ENCODE measurements around the gene DXO.

DXO gene

DNA sequence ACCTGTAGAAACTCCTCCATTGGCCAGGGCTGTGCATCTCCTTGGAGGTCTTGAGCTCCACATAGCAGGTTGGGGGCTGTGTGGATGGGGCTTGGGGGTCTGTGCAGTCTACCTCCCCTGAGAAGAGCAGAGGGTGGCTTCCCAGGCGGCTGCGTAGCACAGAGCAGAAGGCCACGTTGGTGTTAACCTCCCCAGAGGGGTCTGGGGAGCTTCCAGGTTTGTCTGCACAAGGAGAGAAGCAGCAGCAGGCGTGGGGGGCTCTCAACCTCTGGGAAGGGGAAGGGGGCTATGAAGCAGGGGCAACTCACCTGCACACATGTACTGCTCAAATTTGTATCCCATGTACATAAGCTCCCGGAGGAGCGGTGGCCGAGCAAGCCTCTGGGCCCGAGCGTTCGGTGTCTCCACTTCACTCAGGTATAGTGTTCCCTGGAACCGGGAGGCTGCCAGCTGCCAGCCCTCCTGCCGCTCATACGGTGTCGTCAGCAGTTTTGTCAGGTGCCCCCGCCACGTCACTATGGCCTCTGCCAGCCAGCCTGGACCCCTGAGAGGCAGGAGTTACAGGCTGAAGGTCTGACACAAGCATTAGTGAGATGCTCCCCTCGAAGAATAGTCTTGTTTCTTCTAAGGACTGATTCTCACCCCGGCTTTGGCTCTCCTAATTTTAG lies 1.2 kb downstream of the DXO start:
- CTCF ChIA-PET: interaction anchor here (0.5 to 1.3 kb wide), 3 partner anchors 12 to 316 kb away, joined by 3 to 6 read pairs (median 4); partner anchors contain the start of genes NELFE and SKIC2
- Mint-ChIP-seq H3K9me3 (no peaks in the 10 kb centered on the region), H3K36me3 (peaks cover 50% of the 10 kb centered on the region), H3K4me3 (peak overlapping the region; percentile 97), H3K27ac (peak overlapping the region; percentile 99), H3K27me3 (peaks cover 8% of the 10 kb centered on the region), H3K4me1 (peaks cover 48% of the 10 kb centered on the region)
- DNase-seq: no peak

DNA sequence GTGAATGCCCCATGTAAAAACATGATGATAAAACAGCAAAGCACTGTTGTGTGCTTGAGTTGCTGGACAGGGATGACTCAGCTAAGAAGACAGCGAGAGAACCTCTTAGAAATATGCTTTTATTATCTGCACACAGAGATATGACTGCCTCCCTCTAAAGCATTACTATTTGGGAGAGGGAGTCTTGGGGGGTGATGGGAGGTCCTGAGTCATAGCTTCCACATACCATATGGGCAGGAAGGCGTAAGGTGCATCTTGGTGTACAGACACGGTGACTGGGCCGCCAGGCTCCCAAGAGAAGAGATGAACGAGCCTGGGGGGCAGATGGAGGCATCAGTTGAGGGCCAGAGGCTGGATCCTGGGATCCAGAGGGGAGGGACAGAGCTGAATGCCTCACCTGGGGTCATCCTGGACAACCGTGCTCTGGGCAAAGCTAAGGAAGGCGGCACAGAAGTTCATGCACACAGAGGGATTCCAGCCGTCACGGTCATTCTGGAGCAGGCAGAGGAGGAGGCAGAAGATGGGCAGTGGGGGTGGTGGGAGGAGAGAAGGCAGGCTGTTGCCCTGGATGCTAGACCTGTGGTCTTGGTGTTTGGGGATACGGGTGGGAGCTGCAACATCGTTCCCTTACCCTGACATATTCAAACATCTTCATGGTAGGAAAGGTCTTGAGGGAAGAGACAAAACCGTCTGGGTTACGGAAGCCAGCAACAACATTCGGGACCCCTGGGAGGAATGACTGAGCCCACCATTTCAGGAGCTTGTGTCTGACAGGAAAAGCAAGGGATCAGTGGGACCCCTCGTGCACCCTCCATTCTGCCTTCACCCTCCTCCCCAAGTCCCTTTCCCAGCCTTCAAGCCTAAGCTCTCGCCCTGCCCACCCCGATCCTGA lies 2.0 kb downstream of the DXO start:
- H3K36me3 Mint-ChIP-seq: peaks cover 54% of the 10 kb centered on the region
- peaks cover 48% of the 10 kb centered on the region for H3K4me1 Mint-ChIP-seq
- peak overlapping the region; percentile 99 for H3K27ac Mint-ChIP-seq
- DNase-seq: no peak
- peaks cover 8% of the 10 kb centered on the region for H3K27me3 Mint-ChIP-seq
- peak overlapping the region; percentile 97 for H3K4me3 Mint-ChIP-seq
- H3K9me3 Mint-ChIP-seq: no peaks in the 10 kb centered on the region
- CTCF ChIA-PET: interaction anchor here (1.4 to 1.5 kb wide), 2 partner anchors 11 to 18 kb away, joined by 3 to 6 read pairs; partner anchors contain the start of gene SKIC2

- DNase-seq: no peak
- Mint-ChIP-seq H3K27ac (peak overlapping the region; percentile 99), H3K4me1 (peaks cover 43% of the 10 kb centered on the region), H3K4me3 (no peak overlapping the region), H3K36me3 (peaks cover 60% of the 10 kb centered on the region), H3K27me3 (peaks cover 8% of the 10 kb centered on the region), H3K9me3 (no peaks in the 10 kb centered on the region)
- CTCF ChIA-PET: interaction anchor here (1.4 to 1.5 kb wide), 2 partner anchors 10 to 17 kb away, joined by 3 to 6 read pairs; partner anchors contain the start of gene SKIC2
Measured at GRCh38 chr6:31968791-31969711, 2.9 kb downstream of the DXO start.

GRCh38 chr6:31968326-31968725 lies 3.6 kb downstream of the DXO start:
- no peaks in the 10 kb centered on the region for H3K9me3 Mint-ChIP-seq
- peaks cover 8% of the 10 kb centered on the region for H3K27me3 Mint-ChIP-seq
- CTCF ChIA-PET: interaction anchor here (1.5 kb wide), 1 partner anchor 16 kb away, joined by 6 read pairs; no protein-coding TSS in a partner anchor
- H3K4me3 Mint-ChIP-seq: no peak overlapping the region
- H3K36me3 Mint-ChIP-seq: peaks cover 64% of the 10 kb centered on the region
- H3K27ac Mint-ChIP-seq: no peak overlapping the region
- H3K4me1 Mint-ChIP-seq: peaks cover 37% of the 10 kb centered on the region
- DNase-seq: no peak

DNA sequence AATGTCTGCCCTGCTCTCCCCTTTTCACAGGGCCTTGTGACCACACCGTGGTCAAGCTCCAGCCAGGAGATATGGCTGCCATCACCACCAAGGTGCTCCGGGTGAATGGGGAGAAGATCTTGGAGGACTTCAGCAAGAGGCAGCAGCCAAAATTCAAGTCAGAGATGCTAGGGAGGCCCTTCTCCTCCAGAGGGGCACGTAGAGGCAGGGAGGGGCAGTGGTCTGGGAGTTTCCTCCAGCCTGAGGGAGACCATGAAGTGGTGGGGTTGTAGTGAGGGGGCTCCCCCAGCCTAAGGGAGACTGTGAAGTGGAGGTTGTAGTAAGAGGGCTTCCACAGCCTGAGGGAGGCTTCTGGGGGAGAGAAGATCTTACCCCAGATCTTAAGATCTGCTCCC lies 4.0 kb downstream of the DXO start:
- H3K9me3 Mint-ChIP-seq: no peaks in the 10 kb centered on the region
- H3K27ac Mint-ChIP-seq: no peak overlapping the region
- peaks cover 33% of the 10 kb centered on the region for H3K4me1 Mint-ChIP-seq
- peaks cover 64% of the 10 kb centered on the region for H3K36me3 Mint-ChIP-seq
- CTCF ChIA-PET: no interaction called here
- peaks cover 8% of the 10 kb centered on the region for H3K27me3 Mint-ChIP-seq
- H3K4me3 Mint-ChIP-seq: no peak overlapping the region
- DNase-seq: no peak

- CTCF ChIA-PET: no interaction called here
- H3K27me3 Mint-ChIP-seq: peaks cover 7% of the 10 kb centered on the region
- H3K9me3 Mint-ChIP-seq: no peaks in the 10 kb centered on the region
- H3K36me3 Mint-ChIP-seq: peaks cover 65% of the 10 kb centered on the region
- H3K27ac Mint-ChIP-seq: no peak overlapping the region
- no peak for DNase-seq
- H3K4me3 Mint-ChIP-seq: no peak overlapping the region
- peaks cover 26% of the 10 kb centered on the region for H3K4me1 Mint-ChIP-seq
Measured at GRCh38 chr6:31966997-31967925, 4.7 kb downstream of the DXO start.

- H3K36me3 Mint-ChIP-seq: peaks cover 71% of the 10 kb centered on the region
- CTCF ChIA-PET: interaction anchor here (1.9 kb wide), 1 partner anchor 14 kb away, joined by 11 read pairs; no protein-coding TSS in a partner anchor
- DNase-seq: no peak
- no peaks in the 10 kb centered on the region for H3K9me3 Mint-ChIP-seq
- peaks cover 22% of the 10 kb centered on the region for H3K4me1 Mint-ChIP-seq
- H3K27me3 Mint-ChIP-seq: no peaks in the 10 kb centered on the region
- no peak overlapping the region for H3K4me3 Mint-ChIP-seq
- H3K27ac Mint-ChIP-seq: no peak overlapping the region
Measured at GRCh38 chr6:31966506-31966905, 5.4 kb downstream of the DXO start.

GRCh38 chr6:31965700-31966099 lies 6.2 kb downstream of the DXO start:
- Mint-ChIP-seq H3K27me3 (no peaks in the 10 kb centered on the region), H3K27ac (no peak overlapping the region), H3K9me3 (no peaks in the 10 kb centered on the region), H3K4me1 (peaks cover 14% of the 10 kb centered on the region), H3K36me3 (peaks cover 78% of the 10 kb centered on the region), H3K4me3 (no peak overlapping the region)
- no peak for DNase-seq
- CTCF ChIA-PET: interaction anchor here (1.9 kb wide), 1 partner anchor 13 kb away, joined by 11 read pairs; no protein-coding TSS in a partner anchor

DNA sequence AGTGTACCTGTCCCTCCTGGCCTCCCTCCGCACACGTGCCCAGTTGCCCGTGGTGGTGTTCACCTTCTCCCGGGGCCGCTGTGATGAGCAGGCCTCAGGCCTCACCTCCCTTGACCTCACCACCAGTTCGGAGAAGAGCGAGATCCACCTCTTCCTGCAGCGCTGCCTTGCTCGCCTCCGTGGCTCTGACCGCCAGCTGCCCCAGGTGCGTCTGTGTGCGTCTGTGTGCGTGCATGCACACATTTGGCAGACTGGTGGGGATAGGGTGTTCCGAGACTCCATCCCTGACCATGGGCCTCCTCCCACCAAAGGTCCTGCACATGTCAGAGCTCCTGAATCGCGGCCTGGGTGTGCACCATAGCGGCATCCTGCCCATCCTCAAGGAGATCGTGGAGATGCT lies 8.0 kb downstream of the DXO start:
- Mint-ChIP-seq H3K27me3 (no peaks in the 10 kb centered on the region), H3K4me1 (peaks cover 17% of the 10 kb centered on the region), H3K4me3 (no peak overlapping the region), H3K36me3 (peaks cover 72% of the 10 kb centered on the region), H3K9me3 (no peaks in the 10 kb centered on the region), H3K27ac (no peak overlapping the region)
- DNase-seq: no peak
- CTCF ChIA-PET: interaction anchor here (0.8 kb wide), 1 partner anchor 11 kb away, joined by 3 read pairs; no protein-coding TSS in a partner anchor

DNA sequence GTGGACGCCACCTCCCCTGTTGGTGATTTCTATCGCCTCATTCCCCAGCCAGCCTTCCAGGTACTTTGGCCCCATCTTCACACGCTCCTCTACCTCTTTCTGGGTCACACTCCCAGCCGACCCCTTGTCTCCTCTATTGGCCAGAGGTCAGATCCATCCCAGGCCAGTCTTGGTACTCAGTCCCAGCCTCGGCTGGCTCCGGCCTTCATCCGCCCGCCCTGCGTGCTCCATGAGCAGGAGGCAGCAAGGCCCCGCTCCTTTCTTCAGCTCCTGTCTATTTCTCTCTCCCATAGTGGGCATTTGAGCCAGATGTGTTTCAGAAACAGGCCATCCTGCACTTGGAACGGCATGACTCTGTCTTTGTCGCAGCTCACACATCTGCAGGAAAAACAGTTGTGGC lies 10.3 kb downstream of the DXO start:
- CTCF ChIA-PET: no interaction called here
- no peaks in the 10 kb centered on the region for H3K27me3 Mint-ChIP-seq
- peaks cover 32% of the 10 kb centered on the region for H3K4me1 Mint-ChIP-seq
- H3K4me3 Mint-ChIP-seq: no peak overlapping the region
- H3K9me3 Mint-ChIP-seq: no peaks in the 10 kb centered on the region
- H3K27ac Mint-ChIP-seq: no peak overlapping the region
- no peak for DNase-seq
- H3K36me3 Mint-ChIP-seq: peaks cover 59% of the 10 kb centered on the region

DNA sequence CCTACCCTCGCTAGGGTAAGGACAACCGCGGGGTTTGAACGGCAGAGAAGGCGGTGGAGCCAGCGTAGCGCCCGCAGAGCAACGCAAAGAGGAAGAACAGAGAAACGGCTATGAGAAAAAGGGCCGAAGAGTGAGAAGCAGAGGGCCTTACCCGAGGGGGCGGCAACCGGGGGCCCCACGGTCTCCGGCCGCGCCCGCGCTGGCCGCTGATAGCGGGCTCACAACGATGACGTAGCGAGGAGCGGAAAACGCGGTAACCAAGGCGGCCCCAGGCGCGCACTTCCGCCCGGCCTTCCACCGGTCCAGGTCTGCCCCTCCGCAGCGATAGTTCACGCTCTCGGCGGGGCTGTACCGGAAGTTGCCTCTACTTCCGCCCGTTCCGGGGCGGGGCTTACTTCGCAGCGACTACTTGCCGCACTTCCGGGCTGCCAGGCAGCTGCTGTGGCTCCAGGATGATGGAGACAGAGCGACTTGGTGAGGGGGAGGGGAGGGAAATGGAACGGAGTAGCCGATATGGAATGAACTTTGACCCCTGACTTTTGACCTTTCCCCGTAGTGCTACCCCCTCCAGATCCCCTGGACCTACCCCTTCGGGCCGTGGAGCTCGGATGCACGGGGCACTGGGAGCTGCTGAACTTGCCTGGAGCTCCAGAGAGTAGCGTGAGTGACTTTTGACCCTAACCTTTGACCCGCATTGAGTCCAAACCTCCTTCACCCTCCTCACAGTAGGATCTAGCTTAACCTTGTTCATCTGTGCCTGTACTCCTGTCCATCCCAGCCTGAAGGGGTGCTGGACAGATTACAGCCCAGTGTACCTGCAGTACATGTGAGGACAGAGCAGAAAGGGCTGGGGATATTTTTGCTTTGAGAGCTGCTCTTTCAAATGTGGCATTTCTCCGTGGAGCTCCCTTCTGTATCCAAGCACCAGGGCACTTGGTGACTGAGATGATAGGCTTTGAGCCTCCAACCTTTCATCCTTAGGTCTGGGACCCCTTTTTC lies 12.9 kb downstream of the DXO start, which contains the start of the genes NELFE and SKIC2:
Gene NELFE, minus strand, starts transcription at position 231 of the 999 bp plus-strand sequence. CDS start 525 bp downstream, outside the sequence.
Gene SKIC2, plus strand, starts transcription at position 435 of the 999 bp plus-strand sequence. Its CDS starts 18 bp downstream, at position 453.
- peak; percentile 99 for DNase-seq
- H3K4me3 Mint-ChIP-seq: peak within 1 kb of the TSS; percentile 94
- peaks cover 32% of the 10 kb centered on the region for H3K4me1 Mint-ChIP-seq
- H3K9me3 Mint-ChIP-seq: no peaks in the 10 kb centered on the region
- no peaks in the 10 kb centered on the region for H3K27me3 Mint-ChIP-seq
- CTCF ChIA-PET: interaction anchor here (0.9 to 1.9 kb wide), 4 partner anchors 7 to 12 kb away, joined by 3 to 6 read pairs (median 4); partner anchors contain the start of gene DXO
- H3K27ac Mint-ChIP-seq: peak within 1 kb of the TSS; percentile 98
- H3K36me3 Mint-ChIP-seq: peaks cover 57% of the 10 kb centered on the region

DNA sequence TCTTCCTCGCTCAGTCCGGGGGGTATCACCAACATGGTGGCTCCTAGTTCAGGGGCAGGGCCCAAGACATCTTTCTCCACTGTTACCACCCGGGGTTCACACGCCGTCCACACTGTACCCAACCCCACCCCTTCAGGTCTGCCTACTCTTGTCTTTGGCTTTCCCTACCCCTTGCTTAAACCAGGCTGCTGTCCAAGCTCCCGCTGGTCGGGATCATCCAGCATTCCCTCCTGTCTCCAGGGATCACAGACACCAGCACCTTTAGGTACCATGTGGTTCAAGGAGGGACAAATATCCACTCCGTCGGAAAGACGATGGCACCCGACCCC lies 13.6 kb downstream of the DXO start:
- Mint-ChIP-seq H3K4me1 (peaks cover 32% of the 10 kb centered on the region), H3K9me3 (no peaks in the 10 kb centered on the region), H3K36me3 (peaks cover 58% of the 10 kb centered on the region), H3K4me3 (peak overlapping the region; percentile 94), H3K27me3 (no peaks in the 10 kb centered on the region), H3K27ac (peak overlapping the region; percentile 98)
- no peak for DNase-seq
- CTCF ChIA-PET: interaction anchor here (1.7 to 1.9 kb wide), 2 partner anchors 10 to 13 kb away, joined by 6 read pairs; partner anchors contain the start of gene DXO

Measured in activated naive CD4-positive, alpha-beta T cell treated with anti-CD3 and anti-CD28 coated beads, Interleukin-2, amount 10 ng/mL, durations not matched to agents 7 days and 5 days (primary cell).